HG03378 (cell line): ENCODE measurements around the gene AREL1.

Experiments used
- ATAC-seq: cut with Tn5 transposase; IDR thresholded peaks from one replicate; pipeline ENCODE4 v1.9.1; 2021; ENCODE audit warnings: mild to moderate bottlenecking, moderate library complexity; ENCODE audit not compliant: unreplicated experiment

The AREL1 gene

DNA sequence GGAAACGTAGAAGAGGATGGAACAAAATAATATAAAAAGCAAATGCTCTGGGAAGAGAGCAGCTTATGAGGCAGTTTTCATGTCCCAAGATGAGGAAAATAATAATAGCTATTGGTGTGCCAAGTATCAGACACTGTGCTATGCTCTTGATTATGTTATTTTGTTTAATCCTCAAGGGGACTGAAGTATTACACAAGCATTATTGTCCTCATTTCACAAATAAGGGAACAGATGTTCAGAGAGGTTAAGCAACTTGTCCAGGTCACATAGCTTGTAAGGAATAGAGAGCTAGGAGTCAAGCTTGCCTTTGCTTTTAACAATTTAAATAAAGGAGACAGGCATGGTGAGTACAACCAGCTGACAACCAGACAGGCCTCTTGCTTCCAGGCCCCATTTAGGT is 73.9 kb downstream of the AREL1 start:
- ATAC-seq = no peak

DNA sequence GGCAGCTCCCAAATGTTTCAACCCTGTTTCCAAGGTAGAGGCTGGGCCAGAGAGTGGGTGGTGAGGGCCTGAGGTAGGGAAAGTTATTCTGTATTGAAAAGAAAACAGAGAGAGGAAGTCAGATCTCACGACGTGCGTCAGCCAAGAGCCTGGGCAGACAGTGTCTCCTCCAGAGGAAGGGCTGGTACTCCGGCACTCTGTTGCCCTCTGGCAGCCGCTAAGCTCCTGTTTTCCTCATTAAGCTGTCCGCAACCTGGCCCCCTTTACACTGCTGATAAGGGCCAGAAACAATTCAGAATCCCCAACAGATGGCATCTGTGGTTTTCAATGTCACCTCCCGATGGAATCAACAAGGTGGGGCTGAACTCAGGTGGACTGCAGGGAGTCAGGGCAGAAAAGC is 74.8 kb downstream of the AREL1 start:
- ATAC-seq = no peak

DNA sequence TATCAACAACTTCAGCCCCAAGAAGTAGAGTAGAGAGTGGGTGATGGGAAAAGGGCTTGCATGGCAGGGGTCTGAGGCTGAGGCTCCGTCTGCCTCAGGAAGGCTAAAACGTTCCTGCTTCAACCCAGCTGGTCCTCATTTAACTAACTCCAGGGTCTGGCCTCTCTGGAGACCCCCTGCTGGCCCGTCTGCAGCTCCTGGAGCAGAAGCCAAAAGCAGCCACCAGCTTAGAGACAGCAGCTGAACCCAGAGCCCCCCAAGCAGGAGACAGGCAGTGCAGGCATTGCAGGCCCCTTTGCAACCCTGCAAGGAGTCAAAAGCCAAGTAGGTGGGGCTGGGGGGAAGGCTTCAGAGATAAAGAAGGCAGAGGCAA is 75.7 kb downstream of the AREL1 start:
- ATAC-seq = no peak

DNA sequence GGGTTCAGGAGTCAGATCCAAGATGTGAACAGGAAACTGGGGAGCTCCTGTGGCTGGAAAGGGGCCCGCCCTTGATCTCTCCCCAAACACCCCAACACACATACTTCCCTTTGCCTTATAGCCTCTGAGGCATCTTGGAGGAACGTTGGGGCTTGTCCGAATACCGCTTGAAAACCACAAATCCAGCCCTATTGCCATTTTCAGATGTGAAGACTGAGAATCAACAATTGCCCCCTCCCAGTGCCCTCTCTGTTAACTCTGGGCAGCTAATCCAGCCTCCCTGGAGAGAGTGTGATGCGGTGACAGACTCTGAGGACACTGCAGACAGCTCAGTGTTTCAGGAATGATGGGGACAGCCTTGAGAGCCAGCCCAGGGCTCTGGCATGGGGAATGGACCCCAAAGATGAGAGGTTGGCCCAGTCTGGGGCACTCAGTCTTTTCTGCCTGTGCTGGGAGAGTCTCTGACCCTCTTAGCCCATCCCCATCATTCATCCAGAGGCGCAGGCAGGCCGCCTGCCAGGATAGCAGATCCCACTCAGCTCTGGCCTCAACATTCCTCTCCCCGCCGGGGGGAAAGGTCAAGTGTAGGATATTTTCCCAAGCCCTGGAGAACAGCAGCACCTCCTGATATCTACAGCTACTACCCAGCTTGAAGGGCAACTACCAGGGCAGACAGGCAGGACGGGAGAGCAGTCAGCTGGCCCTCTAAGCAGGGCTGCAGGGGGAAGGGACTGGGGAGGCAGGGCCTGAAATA is 76.3 kb downstream of the AREL1 start:
- no peak for ATAC-seq

DNA sequence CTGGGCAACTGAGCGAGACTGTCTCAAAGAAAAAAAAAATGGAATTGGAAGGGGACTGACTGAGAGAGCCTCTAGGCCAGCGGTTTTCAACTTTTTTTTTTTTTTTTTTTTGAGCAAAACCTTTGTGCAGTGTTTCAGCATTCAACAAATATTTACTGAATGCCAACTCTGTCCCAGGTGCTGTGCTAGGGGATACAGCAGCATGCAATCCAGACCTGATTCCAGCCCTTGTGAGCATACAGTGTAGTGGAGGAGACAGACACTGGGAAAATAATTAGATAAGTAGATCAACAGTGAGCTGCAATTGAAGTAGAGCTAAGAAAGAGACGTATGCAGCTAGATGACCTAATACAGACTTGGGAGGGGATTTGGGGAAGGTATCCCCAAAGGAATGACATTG is 77.0 kb downstream of the AREL1 start:
- ATAC-seq = no peak

DNA sequence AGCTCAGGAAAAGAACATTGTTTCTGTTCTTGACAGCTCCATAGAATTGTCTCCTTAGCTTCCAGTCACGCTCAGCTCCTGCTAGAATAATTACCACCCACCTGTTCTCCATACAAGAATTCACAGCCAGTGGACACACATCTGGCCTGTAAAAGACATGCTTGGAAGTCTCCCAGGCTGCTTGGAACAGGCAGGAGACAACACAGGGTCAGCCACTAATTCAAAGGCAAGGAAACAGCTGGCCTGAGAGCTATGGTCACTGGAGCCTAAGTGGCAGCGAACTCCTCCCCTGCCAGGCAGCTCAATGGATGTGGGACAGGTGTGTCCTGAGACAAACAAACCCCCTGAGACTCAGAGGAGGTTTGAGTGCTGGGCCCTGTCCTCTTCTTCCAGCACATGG is 77.9 kb downstream of the AREL1 start:
- no peak for ATAC-seq

DNA sequence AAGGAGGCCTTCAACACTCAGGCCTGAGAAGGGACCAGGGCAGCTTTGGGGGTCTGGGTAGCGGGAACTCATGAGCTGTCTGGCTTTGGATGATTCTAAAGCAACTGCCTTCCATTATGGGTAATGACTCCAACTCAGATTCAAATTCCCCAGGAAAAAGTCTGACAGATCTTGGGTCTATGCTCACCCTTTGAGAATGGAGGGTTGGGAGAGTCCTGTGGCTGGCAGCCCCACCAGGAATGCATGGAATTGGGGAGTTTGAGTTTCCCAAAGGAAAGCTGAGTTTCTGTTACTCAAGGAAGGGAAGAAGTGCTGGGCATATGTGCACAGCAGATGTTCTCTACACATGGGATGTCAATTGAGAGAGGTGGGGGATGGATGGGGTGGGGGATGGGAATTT is 78.4 kb downstream of the AREL1 start:
- ATAC-seq = no peak

DNA sequence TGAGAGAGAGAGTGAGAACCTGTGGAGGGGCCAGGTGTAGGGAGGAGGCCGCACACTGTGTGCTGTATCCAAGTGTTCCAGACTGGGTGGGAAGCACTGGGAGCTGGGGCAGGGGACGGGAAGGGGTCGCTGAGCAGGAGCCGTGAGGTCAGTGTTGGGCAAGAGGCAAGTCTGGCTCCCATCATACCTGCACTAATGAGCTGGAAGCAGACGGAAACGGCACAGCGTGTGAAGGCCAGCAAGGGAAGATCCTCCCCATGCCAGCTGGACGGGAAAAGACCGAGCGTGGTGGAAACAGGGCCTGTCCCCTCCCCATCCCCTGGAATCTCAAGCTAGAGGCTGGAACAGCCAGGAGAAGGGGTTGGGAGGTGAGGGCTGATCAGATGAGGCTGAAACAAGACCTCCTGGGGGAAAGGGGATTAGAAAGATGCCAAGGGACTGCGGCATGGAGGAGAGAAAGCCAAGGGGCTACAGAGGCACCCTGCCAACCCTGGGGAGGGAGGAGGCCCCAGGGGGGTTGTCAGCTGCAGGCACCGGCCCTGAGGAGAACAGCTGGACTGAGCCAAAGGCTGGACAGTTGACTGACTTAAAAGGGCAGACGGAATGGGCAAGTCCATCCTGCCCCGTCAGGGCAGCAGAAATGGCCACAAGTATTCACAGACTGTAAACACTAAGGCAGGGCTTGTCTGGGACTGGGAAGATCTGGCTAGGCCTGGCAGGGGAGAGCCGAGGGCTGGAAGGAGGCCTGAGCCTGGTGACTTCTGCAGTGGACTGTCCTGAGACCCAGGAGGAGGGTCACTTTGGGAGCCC is 81.8 kb downstream of the AREL1 start:
- ATAC-seq = no peak

DNA sequence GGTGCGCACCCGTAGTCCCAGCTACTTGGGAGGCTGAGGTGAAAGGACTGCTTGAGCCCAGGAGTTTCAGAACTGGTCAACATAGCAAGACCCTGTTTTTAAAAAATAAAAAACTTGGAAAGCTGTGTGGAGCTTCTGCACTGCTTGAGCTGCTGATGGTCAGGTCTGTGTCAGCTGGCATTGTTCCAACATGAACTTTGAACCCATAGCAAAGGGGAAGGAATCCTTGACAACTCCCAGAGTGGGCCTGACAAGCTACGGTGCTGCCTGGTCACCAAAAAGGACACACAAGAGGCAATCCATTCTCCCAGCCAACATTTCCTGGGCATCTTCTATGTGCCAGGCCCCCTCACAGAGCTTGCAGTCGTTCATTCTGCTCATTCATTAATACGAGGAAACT is 84.5 kb downstream of the AREL1 start:
- ATAC-seq = no peak

DNA sequence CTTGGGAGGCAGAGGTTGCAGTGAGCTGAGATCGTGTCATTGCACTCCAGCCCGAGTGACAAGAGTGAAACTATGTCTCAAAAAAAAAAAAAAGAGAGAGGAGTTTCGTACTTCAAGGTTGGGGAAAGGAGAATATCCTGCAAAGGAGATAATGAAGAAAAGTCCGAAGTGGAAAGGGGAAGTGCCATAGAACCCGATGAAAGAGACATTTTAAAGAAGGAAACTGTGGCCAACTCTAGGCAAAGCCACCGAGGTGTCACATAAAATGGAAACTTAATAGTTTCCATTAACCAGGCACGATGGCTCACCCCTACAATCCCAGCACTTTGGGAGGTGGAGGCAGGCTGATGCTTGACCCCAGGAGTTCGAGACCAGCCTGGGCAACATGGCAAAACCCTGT is 85.8 kb downstream of the AREL1 start:
- no peak for ATAC-seq

DNA sequence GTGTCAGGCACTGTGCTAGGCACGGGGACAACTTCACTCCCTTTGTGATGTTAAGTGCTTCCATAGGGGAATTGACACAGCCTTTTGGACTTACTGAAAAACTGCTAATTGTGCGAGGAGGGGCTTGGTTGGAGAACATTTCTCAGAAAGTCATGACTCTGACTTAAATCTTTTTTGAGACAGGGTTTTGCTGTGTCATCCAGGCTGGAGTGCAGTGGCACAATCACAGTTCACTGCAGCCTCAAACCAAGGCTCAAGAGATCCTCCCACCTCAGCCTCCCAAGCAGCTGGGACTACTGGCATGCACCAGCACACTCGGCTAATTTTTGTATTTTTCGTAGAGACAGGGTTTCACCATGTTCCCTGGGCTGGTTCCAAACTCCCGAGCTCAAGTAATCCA is 90.6 kb downstream of the AREL1 start:
- ATAC-seq = no peak

DNA sequence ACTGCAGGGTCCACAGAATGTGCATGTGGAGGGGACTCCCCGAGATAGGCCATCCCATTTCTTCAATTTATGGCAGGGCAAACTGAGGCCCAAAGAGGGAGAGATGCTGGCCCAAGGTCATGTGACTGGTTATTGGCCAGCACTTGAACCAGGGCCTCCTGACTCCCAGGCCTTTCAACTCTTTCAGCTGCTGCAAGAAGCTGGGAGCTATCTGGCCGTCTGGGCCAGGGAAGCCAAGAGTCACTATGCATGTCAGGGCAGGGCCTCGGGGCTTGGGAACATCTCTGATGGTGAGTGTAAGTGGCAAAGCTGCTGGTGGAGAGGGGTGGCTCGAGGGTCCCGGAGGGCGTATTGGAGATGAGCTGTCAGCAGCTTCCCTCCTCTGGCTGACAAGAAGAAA is 91.3 kb downstream of the AREL1 start:
- no peak for ATAC-seq

DNA sequence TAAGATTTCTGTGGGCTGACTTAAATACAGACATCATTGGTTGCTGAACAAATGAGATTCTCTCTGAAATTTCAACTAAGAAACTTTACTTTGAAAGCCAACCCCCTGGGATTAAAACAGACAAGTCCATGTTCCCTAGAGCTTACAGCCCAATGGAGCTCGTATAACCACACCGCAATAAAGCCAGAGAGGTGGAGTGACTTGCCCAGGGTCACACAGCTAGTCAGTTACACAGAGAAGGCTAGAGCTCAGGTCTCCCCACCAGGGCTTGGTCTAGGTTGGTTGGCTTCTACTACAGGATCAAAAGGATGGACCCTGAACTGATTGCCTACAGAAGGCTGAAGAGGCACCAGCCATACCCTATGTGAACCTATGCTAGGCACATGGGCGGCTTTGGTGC is 92.0 kb downstream of the AREL1 start:
- ATAC-seq = no peak

DNA sequence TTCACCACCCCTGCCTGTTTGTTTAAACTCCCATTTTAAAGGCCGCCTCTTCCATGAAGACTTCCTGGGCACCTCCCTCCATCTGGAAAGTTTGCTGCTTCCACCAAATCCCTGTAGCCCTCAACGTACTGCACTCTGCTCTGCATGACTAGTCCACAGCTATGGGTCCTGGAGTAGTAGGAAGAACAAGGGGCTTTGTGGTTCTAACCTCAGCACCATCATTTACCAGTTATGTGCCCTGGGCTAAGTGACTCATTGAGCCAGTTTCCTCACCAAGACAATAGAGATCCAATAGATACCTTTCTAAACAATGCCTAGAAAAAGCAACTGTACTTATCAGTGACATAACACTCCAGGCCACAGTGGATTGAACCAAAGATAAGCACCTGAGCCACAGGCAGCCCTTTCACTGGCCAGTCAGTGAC is 92.4 kb downstream of the AREL1 start:
- ATAC-seq = no peak

DNA sequence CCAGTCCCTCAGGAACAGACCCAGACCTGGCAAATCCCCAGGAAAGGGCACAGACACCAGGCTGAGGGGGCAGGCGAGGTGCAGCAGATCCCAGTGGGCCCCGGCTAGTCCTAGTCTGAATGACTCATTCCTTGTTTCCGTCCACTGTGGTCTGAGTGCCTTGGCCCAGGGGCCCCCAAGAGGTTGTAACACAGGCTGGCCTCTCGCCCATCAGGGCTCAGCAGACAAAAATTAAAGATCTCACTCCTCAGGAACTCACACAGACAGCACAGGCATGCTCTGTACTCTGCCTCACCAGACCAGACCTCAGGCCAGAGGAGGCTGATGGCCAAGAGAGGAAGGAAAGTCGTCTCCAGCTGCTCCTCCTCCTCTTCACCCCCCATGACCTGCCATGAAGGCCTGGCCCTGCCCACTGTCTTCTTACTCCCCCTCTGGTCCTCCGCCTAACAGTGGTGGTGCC is 93.2 kb downstream of the AREL1 start:
- ATAC-seq = no peak

DNA sequence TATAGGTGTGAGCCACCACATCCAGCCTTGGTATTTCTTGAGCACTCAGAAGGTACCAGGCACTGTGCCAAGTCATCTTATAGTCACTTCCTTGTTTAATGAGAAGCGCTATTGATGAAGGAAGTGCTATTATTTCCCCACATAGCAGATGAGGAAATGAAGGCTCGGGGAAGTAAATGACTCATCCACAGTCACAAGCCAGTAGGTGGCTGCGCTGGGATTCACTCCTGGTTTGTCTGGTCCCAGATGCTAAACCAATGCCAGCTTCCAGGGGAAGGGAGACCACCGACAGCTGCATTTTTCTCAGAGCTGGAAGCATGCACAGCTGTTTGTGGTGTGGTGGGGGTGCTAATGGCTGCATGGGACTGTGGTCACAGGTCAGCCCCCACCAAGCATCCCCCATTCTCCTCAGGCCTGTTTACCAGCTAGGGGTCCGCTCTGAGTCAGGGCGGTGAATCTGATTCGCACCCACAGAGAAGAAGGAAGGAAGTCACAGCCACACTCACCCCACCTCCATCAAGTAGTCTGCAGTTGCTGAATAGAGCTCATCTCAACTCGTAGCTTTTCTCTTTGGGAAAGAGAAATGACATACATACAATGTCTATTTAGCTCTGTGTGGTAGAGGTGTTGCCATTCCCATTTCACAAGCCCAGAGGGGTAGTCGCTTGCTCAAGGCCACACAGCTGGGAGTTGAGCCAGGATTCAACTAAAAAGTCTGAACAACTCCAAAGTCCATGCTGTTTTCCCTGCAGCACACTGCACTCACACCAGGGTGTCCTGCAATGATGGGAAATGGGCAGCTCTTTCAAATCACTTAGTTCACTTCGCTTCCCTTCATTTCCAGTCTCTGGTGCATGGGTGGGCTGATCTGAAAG is 94.6 kb downstream of the AREL1 start:
- no peak for ATAC-seq

DNA sequence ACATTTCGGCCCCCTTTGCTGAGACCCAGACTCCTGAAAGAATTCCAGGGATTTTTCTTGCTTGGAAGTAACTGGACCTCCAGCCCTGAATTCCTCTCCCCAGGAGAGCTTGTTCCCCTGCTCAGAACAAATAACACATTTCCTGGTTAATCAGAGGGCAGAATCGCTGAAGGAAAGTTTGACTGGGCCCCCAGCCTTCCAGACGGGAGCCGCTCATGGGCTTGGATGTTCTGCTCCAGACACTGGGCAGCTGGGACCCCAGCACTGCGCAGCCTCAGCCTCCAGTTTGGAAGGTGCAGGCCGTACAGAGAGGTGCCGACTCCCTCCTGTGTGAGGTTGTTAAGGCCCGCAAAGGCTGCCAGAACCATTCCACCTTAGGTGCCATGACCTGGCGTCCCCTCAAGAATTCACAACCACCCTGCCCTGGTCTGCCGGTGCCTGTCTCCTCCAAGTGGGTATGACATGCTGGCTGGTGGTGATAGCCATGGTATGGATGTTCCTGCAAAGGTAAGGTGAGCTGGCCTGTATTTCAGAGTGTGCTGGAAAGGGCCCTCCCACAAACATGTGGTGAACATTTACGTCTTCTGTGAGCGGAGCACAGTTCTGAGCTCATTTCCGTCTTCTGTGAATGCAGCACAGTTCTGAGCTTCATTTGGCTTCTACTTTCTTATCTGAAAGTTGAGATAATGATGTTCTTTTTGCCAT is 95.7 kb downstream of the AREL1 start:
- no peak for ATAC-seq

DNA sequence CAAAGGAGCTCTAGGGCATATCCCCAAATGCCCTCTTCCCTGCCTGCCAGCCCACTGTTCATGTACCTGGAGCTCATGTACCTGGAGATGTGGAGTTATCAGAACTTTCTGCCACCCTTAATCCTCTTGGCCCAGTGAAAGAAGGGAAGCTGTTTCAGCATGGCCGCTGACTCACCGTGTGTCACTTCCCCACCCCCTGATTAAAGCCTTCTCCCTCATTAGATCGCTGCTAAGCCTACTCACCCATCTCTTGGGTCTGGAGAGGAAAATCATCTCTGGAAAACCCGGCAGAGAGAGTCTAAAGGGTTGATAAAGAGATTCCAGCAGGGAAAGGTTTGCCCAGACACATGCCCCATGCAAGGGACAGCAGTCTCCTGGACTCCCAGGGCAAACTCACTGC is 96.4 kb downstream of the AREL1 start:
- ATAC-seq = no peak

DNA sequence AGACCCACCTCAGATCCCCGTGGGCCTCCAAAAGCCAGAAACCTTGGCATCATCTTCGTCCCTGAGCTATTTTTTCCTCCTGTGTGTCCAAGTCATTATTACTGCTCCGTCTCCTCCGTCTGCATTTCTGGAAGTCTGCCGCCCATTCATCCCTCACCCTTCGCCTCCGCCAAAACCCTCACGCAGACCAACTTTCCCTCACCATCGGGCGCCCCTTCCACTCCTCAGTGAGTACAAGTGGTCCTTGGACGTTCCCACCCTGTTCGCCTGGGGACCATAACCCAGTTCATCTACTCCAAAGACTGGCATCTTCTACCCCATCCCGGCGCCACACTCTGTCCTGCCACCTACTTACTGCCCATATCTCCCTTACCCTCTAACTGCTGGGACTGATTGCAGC is 97.1 kb downstream of the AREL1 start:
- no peak for ATAC-seq

DNA sequence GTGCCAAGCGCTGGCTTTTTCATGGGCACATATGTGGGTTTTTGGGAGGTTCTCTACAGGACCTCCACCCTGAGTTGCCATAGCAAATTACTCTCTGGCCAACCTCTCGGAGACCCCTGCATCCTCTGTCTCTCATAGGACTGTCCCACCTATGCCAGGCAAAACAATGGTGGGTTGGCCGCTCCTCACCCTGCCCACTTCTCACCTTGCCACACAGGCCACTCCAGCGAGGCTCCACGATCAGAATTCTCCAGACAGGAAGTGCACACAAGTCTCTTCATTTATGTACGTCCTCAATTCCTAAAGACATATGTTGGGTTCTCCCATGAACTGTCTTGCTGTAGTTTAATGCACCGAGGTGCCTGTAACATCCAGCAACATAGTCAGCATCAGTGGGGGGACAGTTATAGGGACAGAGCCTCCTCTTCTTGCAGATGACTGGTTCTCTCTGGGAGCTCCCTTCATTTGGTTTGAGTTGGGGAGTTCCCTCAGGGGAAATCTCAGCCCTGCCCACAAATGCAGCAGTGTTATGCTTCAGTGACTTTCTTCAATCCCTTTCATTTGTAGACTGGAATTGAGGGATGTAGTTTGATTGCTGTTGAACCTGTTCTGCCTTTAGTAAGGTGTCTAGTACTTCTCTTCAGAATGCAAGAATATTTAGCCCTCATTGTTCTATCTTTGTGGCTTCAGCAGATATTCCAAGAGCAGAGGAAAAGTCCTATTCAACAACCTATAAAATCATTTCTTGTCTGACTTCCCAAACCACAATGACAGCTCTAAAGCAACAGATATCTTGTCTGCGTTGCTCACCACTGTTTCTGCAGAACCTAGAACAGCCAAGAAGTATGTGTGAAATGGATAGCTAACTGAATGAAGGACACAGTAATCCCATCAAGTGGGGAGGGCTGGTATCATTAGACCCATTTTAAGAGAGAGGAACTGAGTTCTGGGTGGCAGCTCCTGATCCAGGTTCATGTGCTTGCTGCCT is 98.1 kb downstream of the AREL1 start:
- no peak for ATAC-seq
